ENCODE results near the gene FAN1. TPM values are rescaled to one million over a fixed set of nuclear protein-coding genes. Genes with fewer than 3 reads are reported as not detected.

Gene FAN1
- total and polyA plus RNA-seq, 2 donors (not counting 1 experiment from before 2014, with no cell fraction given) = 8.9 to 25.1 TPM

- no peak for DNase-seq (ENCODE audit: low read depth in 2 of 2)
- H2AFZ ChIP-seq (ENCODE audit: low read length) = no peak overlapping the region
- no peaks in the 10 kb centered on the region for H3K36me3 ChIP-seq (ENCODE audit: control insufficient read depth, insufficient read depth, low read length)
- H3K79me2 ChIP-seq (ENCODE audit: control insufficient read depth, insufficient read depth, low read length) = no peaks in the 10 kb centered on the region
- no peaks in the 10 kb centered on the region for H3K4me1 ChIP-seq (ENCODE audit: control insufficient read depth, extremely low read depth, insufficient read depth, low read length)
- no peaks in the 10 kb centered on the region for H3K27me3 ChIP-seq (ENCODE audit: control insufficient read depth, insufficient read depth, low read length)
- H3K4me2 ChIP-seq (ENCODE audit: extremely low read depth, insufficient read depth, low read length) = no peak overlapping the region
- no peak overlapping the region for H3K27ac ChIP-seq (ENCODE audit: insufficient read depth, low read length)
- no peaks in the 10 kb centered on the region for H3K9me3 ChIP-seq (ENCODE audit: control insufficient read depth, insufficient read depth, low read depth, low read length)
- no peak for TF ChIP-seq CTCF (conservative IDR thresholded peaks at IDR 0.05 in 1 of 2, IDR thresholded peaks at IDR 0.05 in 1 of 2; ENCODE audit: low read depth in 1 of 2, low read length in 2 of 2)
- no peak for TF ChIP-seq EZH2 (IDR thresholded peaks at IDR 0.05; ENCODE audit: low read length, missing control alignments)
- no peak overlapping the region for H3K9ac ChIP-seq (ENCODE audit: insufficient read depth, low read length)
- H3K4me3 ChIP-seq (replicated peaks in 1 of 4; ENCODE audit: control extremely low read depth in 1 of 4, insufficient read depth in 1 of 4, low read depth in 3 of 4, low read length in 4 of 4) = no peak overlapping the region
- no peaks in the 10 kb centered on the region for H4K20me1 ChIP-seq (ENCODE audit: control insufficient read depth, extremely low read depth, insufficient read depth, low read length)
Observed at GRCh38 chr15:30901889-30902288, 1.8 kb upstream of the FAN1 start.

GRCh38 chr15:30904812-30905211 is 1.1 kb downstream of the FAN1 start:
- Histone ChIP-seq H3K27ac (ENCODE audit: insufficient read depth, low read length) (no peak overlapping the region), H3K79me2 (ENCODE audit: control insufficient read depth, insufficient read depth, low read length) (no peaks in the 10 kb centered on the region), H3K4me2 (ENCODE audit: extremely low read depth, insufficient read depth, low read length) (peak overlapping the region; percentile 87), H3K27me3 (ENCODE audit: control insufficient read depth, insufficient read depth, low read length) (no peaks in the 10 kb centered on the region), H3K9me3 (ENCODE audit: control insufficient read depth, insufficient read depth, low read depth, low read length) (no peaks in the 10 kb centered on the region), H3K9ac (ENCODE audit: insufficient read depth, low read length) (no peak overlapping the region), H3K4me3 (replicated peaks in 1 of 4; ENCODE audit: control extremely low read depth in 1 of 4, insufficient read depth in 1 of 4, low read depth in 3 of 4, low read length in 4 of 4) (peak overlapping the region in 2 of 4 experiments; percentile 92 to 96), H2AFZ (ENCODE audit: low read length) (no peak overlapping the region), H3K36me3 (ENCODE audit: control insufficient read depth, insufficient read depth, low read length) (peaks cover 3% of the 10 kb centered on the region), H4K20me1 (ENCODE audit: control insufficient read depth, extremely low read depth, insufficient read depth, low read length) (no peaks in the 10 kb centered on the region), H3K4me1 (ENCODE audit: control insufficient read depth, extremely low read depth, insufficient read depth, low read length) (no peaks in the 10 kb centered on the region)
- no peak for DNase-seq (ENCODE audit: low read depth in 2 of 2)
- TF ChIP-seq CTCF (conservative IDR thresholded peaks at IDR 0.05 in 1 of 2, IDR thresholded peaks at IDR 0.05 in 1 of 2; ENCODE audit: low read depth in 1 of 2, low read length in 2 of 2) = no peak
- no peak for TF ChIP-seq EZH2 (IDR thresholded peaks at IDR 0.05; ENCODE audit: low read length, missing control alignments)

- no peaks in the 10 kb centered on the region for H3K27me3 ChIP-seq (ENCODE audit: control insufficient read depth, insufficient read depth, low read length)
- H3K4me1 ChIP-seq (ENCODE audit: control insufficient read depth, extremely low read depth, insufficient read depth, low read length) = no peaks in the 10 kb centered on the region
- no peak overlapping the region for H3K27ac ChIP-seq (ENCODE audit: insufficient read depth, low read length)
- peaks cover 3% of the 10 kb centered on the region for H3K36me3 ChIP-seq (ENCODE audit: control insufficient read depth, insufficient read depth, low read length)
- no peak overlapping the region for H3K4me3 ChIP-seq (replicated peaks in 1 of 4; ENCODE audit: control extremely low read depth in 1 of 4, insufficient read depth in 1 of 4, low read depth in 3 of 4, low read length in 4 of 4)
- H2AFZ ChIP-seq (ENCODE audit: low read length) = no peak overlapping the region
- no peak for DNase-seq (ENCODE audit: low read depth in 2 of 2)
- H3K9me3 ChIP-seq (ENCODE audit: control insufficient read depth, insufficient read depth, low read depth, low read length) = no peaks in the 10 kb centered on the region
- TF ChIP-seq CTCF (conservative IDR thresholded peaks at IDR 0.05 in 1 of 2, IDR thresholded peaks at IDR 0.05 in 1 of 2; ENCODE audit: low read depth in 1 of 2, low read length in 2 of 2) (peak; percentile 30 to 37), EZH2 (IDR thresholded peaks at IDR 0.05; ENCODE audit: low read length, missing control alignments) (no peak)
- H4K20me1 ChIP-seq (ENCODE audit: control insufficient read depth, extremely low read depth, insufficient read depth, low read length) = no peaks in the 10 kb centered on the region
- H3K4me2 ChIP-seq (ENCODE audit: extremely low read depth, insufficient read depth, low read length) = no peak overlapping the region
- H3K9ac ChIP-seq (ENCODE audit: insufficient read depth, low read length) = no peak overlapping the region
- H3K79me2 ChIP-seq (ENCODE audit: control insufficient read depth, insufficient read depth, low read length) = no peaks in the 10 kb centered on the region
Observed at GRCh38 chr15:30905821-30906220, 2.1 kb downstream of the FAN1 start.

Measured in fibroblast of lung (primary cell).